Erythroblast (primary cell): ENCODE data around the gene RGS7.

Experiments used
- GATA1 ChIP-seq: IDR thresholded peaks from 2 replicates; pipeline ENCODE4 v1.6.1; 2011; ENCODE audit warnings: low read depth, mild to moderate bottlenecking, control low read depth, low read length, moderate library complexity
- POLR2A ChIP-seq: IDR thresholded peaks from 2 replicates; pipeline ENCODE4 v1.6.1; 2011; ENCODE audit warnings: mild to moderate bottlenecking, low read length

DNA sequence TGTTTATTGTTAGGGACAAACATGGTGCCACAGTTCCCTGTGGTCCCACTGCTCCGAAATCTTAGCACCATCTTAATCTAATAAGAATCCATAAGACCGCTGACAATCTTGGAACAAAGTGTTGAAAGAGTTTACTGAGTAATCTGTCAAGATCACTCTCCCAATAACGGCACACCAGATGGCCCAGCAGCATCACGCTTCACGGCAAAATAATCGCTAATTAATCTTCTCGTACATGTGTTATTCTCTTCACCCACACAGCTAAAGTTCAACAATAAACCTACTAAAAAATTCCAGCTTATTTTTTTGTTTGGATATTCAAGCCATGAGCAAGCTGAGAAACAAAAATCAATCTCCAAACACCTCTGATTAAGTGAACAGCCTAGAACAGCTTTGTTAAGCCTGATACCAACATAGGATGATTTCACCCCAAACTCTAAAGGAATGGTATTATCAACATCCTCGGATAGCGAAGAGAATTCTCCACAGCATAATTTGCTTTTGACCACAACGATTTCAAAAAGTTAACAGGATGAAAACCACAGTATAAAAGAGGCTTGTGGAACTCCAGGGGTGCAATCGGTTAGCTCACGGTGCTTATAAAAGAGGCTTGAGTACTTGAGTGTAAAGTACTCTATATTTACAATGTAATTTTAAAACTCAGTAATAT, 415.2 kb downstream of the RGS7 start:
- TF ChIP-seq POLR2A = no peak
- no peak for TF ChIP-seq GATA1
